ENCODE measurements around the gene HNRNPA3. TPM values are rescaled to one million over a fixed set of nuclear protein-coding genes. Genes with fewer than 3 reads are reported as not detected.
A peak's percentile ranks its signal among the peaks of the same experiment; 100 is the strongest.

The HNRNPA3 gene
- polyA plus RNA-seq, 3 donors, result 26.5 to 71.7 (median 43.0) TPM

DNA sequence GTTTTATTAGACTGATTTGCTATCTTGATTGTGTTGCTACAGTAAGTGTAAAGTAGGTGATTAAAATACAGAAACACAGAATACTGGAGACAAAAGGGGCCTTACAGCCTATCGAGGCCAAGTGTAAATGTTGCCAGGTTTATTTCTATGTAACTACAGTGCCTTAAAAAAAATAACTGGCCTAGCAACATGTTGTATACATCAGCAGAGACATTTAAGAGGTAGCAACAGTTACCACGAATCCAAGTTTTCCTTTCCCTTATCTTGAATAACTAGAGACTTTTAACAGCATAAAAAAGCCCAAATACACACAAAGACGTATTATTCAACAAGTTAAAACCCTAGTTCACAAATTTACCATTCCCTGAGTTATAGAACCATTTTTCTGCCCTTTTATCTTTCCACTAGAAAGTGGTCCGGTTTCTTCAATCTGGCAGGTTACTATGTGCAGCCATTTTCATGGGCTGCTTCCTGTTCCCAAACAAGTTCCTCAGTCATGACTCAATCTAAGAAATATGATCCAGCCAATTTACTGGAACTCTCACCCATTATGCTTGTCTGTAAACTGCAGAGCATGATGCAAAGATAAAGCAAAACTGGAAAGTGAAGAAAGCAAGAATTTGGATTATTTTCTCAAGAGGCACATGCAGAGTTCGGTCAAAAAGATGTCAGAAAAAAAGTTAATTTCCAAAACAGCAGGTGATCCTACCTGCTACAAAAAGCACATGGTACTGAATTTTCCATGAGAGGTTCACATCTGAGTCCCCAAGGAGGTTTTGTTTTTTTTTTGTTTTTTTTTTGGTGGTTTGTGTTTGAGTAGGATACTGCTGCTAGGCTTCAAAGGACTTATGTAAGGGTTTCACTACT lies 29.8 kb downstream of the HNRNPA3 start:
- H3K9ac ChIP-seq (ENCODE audit: insufficient read depth, low read length, poor library complexity, severe bottlenecking), result no peak overlapping the region
- peaks cover 77 to 96% of the 10 kb centered on the region in 2 donors for H3K4me1 ChIP-seq (ENCODE audit: control insufficient read depth in 1 of 2, insufficient read depth in 2 of 2, low read length in 2 of 2)

DNA sequence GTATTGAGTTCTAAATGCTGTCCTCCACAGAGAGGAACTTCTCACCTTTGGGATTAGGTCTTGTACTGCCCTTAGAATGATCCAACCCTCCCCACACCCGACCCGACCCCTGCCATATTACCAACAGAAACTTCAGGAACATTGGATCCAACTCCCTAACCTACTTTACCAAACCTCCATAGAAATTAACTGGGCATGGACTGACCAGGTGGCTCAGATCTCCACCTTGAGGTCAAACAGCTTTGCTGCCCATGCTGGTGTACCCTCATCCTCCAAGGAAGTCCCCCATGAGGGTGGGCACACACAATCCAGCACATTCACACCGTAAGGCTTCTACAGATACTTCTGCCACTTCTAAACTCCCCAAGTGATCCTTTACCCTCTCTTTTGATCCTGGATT lies 30.5 kb downstream of the HNRNPA3 start:
- no peak overlapping the region for H2AFZ ChIP-seq (ENCODE audit: insufficient read depth, low read depth, low read length, poor library complexity, severe bottlenecking)
- H3K9me3 ChIP-seq (replicated peaks in 1 of 2; ENCODE audit: control insufficient read depth in 1 of 2, insufficient read depth in 1 of 2, low read length in 2 of 2), result no peaks in the 10 kb centered on the region
- peaks cover 35% of the 10 kb centered on the region for H4K20me1 ChIP-seq (ENCODE audit: insufficient read depth, low read length)
- H3K27me3 ChIP-seq (ENCODE audit: control insufficient read depth in 2 of 2, insufficient read depth in 2 of 2, low read length in 2 of 2), result no peaks in the 10 kb centered on the region
- peak overlapping the region in 1 of 3 experiments; percentile 45 for H3K4me3 ChIP-seq (replicated peaks in 1 of 3; ENCODE audit: low read depth in 2 of 3, low read length in 3 of 3)
- DNase-seq, result no peak
- H3K9me3 Mint-ChIP-seq, result no peaks in the 10 kb centered on the region
- intact Hi-C loops (cut with micrococcal nuclease), result no loop called here
- H3K27me3 Mint-ChIP-seq (ENCODE audit: low read depth in 3 of 3), result no peaks in the 10 kb centered on the region
- peak overlapping the region; percentile 42 to 83 for H3K27ac ChIP-seq (ENCODE audit: low read depth in 1 of 2, low read length in 2 of 2)
- peaks cover 96% of the 10 kb centered on the region for H3K79me2 ChIP-seq (ENCODE audit: insufficient read depth, low read length)
- H3K4me3 Mint-ChIP-seq, result peak overlapping the region in 1 of 2 donors; percentile 59
- no peak overlapping the region for H3K9ac ChIP-seq (ENCODE audit: insufficient read depth, low read length, poor library complexity, severe bottlenecking)
- peaks cover 73 to 89% of the 10 kb centered on the region in 2 donors for H3K4me1 ChIP-seq (ENCODE audit: control insufficient read depth in 1 of 2, insufficient read depth in 2 of 2, low read length in 2 of 2)
- H3K36me3 Mint-ChIP-seq, result peaks cover 3 to 23% of the 10 kb centered on the region in 2 donors
- no peaks in the 10 kb centered on the region for H3K36me3 ChIP-seq (replicated peaks in 1 of 2; ENCODE audit: control insufficient read depth in 1 of 2, insufficient read depth in 2 of 2, low read length in 2 of 2)
- peaks cover 84% of the 10 kb centered on the region for H3K4me1 Mint-ChIP-seq
- TF ChIP-seq, protein P1, sequence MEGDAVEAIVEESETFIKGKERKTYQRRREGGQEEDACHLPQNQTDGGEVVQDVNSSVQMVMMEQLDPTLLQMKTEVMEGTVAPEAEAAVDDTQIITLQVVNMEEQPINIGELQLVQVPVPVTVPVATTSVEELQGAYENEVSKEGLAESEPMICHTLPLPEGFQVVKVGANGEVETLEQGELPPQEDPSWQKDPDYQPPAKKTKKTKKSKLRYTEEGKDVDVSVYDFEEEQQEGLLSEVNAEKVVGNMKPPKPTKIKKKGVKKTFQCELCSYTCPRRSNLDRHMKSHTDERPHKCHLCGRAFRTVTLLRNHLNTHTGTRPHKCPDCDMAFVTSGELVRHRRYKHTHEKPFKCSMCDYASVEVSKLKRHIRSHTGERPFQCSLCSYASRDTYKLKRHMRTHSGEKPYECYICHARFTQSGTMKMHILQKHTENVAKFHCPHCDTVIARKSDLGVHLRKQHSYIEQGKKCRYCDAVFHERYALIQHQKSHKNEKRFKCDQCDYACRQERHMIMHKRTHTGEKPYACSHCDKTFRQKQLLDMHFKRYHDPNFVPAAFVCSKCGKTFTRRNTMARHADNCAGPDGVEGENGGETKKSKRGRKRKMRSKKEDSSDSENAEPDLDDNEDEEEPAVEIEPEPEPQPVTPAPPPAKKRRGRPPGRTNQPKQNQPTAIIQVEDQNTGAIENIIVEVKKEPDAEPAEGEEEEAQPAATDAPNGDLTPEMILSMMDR (IDR thresholded peaks at IDR 0.05), result no peak
- peak overlapping the region; percentile 52 for H3K4me2 ChIP-seq (replicated peaks; ENCODE audit: extremely low read depth, low read length, poor library complexity, severe bottlenecking)
- peak overlapping the region; percentile 81 to 95 (median 91) for H3K27ac Mint-ChIP-seq
- 94% methylated on average over 2 of the region's 3 CpGs for WGBS (ENCODE audit: insufficient coverage)

More for the DNA sequence above, 29.8 kb downstream of the HNRNPA3 start:
- peak; percentile 38 to 73 (median 70) for DNase-seq
- TF ChIP-seq, protein P1 (IDR thresholded peaks at IDR 0.05), result no peak
- H3K27me3 ChIP-seq (ENCODE audit: control insufficient read depth in 2 of 2, insufficient read depth in 2 of 2, low read length in 2 of 2), result no peaks in the 10 kb centered on the region
- 57% methylated on average over 3 of the region's 5 CpGs for WGBS (ENCODE audit: insufficient coverage)
- H4K20me1 ChIP-seq (ENCODE audit: insufficient read depth, low read length), result peaks cover 28% of the 10 kb centered on the region
- H3K79me2 ChIP-seq (ENCODE audit: insufficient read depth, low read length), result peaks cover 96% of the 10 kb centered on the region
- H3K4me2 ChIP-seq (replicated peaks; ENCODE audit: extremely low read depth, low read length, poor library complexity, severe bottlenecking), result peak overlapping the region; percentile 52
- H3K9me3 ChIP-seq (replicated peaks in 1 of 2; ENCODE audit: control insufficient read depth in 1 of 2, insufficient read depth in 1 of 2, low read length in 2 of 2), result no peaks in the 10 kb centered on the region
- H3K4me1 Mint-ChIP-seq, result peaks cover 81% of the 10 kb centered on the region
- peak overlapping the region in 1 of 2 donors; percentile 59 for H3K4me3 Mint-ChIP-seq
- H3K36me3 ChIP-seq (replicated peaks in 1 of 2; ENCODE audit: control insufficient read depth in 1 of 2, insufficient read depth in 2 of 2, low read length in 2 of 2), result no peaks in the 10 kb centered on the region
- intact Hi-C loops (cut with micrococcal nuclease), result no loop called here
- peak overlapping the region; percentile 81 to 95 (median 91) for H3K27ac Mint-ChIP-seq
- peaks cover 3 to 23% of the 10 kb centered on the region in 2 donors for H3K36me3 Mint-ChIP-seq
- no peaks in the 10 kb centered on the region for H3K9me3 Mint-ChIP-seq
- H3K27me3 Mint-ChIP-seq (ENCODE audit: low read depth in 3 of 3), result no peaks in the 10 kb centered on the region
- peak overlapping the region in 1 of 3 experiments; percentile 45 for H3K4me3 ChIP-seq (replicated peaks in 1 of 3; ENCODE audit: low read depth in 2 of 3, low read length in 3 of 3)
- no peak overlapping the region for H2AFZ ChIP-seq (ENCODE audit: insufficient read depth, low read depth, low read length, poor library complexity, severe bottlenecking)
- peak overlapping the region in 1 of 2 donors; percentile 83 for H3K27ac ChIP-seq (ENCODE audit: low read depth in 1 of 2, low read length in 2 of 2)
